Smooth muscle cell (in vitro differentiated cells): ENCODE data around the gene ATE1. TPM values are rescaled to one million over a fixed set of nuclear protein-coding genes. Genes with fewer than 3 reads are reported as not detected.

Experiments
- DNase-seq: peaks from one replicate; lab custom pipeline; 2025; ENCODE audit not compliant: unreplicated experiment; lab: John Stamatoyannopoulos, UW
- H2AFZ ChIP-seq: fragments of 200-600 bp; sonication (generic); 2 replicates; pipeline ENCODE4 v1.6.0; 2016; ENCODE audit warnings: antibody characterized with exemption, low read depth, mild to moderate bottlenecking
- H3F3A ChIP-seq: fragments of 200-600 bp; sonication (generic); 2 replicates; pipeline ENCODE4 v1.6.0; 2017; ENCODE audit warnings: antibody characterized with exemption, low read depth
- H3K27ac ChIP-seq: fragments of 200-600 bp; sonication (generic); 2 replicates; pipeline ENCODE4 v1.5.1; 2016; ENCODE audit warnings: low read depth, mild to moderate bottlenecking
- H3K27me3 ChIP-seq: fragments of 200-600 bp; sonication (generic); 2 replicates; pipeline ENCODE4 v1.6.1; 2016; ENCODE audit warnings: low read depth, mild to moderate bottlenecking
- H3K36me3 ChIP-seq: fragments of 200-600 bp; sonication (generic); 2 replicates; pipeline ENCODE4 v1.5.1; 2016; ENCODE audit warnings: low read depth
- H3K4me1 ChIP-seq: fragments of 200-600 bp; sonication (generic); 2 replicates; pipeline ENCODE4 v1.5.1; 2016; ENCODE audit warnings: low read depth
- H3K4me2 ChIP-seq: fragments of 200-600 bp; sonication (generic); 2 replicates; pipeline ENCODE4 v1.6.0; 2016; ENCODE audit warnings: mild to moderate bottlenecking
- H3K4me3 ChIP-seq: fragments of 200-600 bp; sonication (generic); 2 replicates; pipeline ENCODE4 v1.5.1; 2016; ENCODE audit warnings: mild to moderate bottlenecking
- H3K79me2 ChIP-seq: fragments of 200-600 bp; sonication (generic); 2 replicates; pipeline ENCODE4 v1.6.0; 2016; ENCODE audit warnings: low read depth, mild to moderate bottlenecking
- H3K9ac ChIP-seq: fragments of 200-600 bp; sonication (generic); 2 replicates; pipeline ENCODE4 v1.6.0; 2016; ENCODE audit warnings: low read depth
- H3K9me3 ChIP-seq: fragments of 200-600 bp; sonication (generic); replicated peaks from 2 replicates; pipeline ENCODE4 v1.5.1; 2016; ENCODE audit warnings: low read depth
- H4K20me1 ChIP-seq: fragments of 200-600 bp; sonication (generic); 2 replicates; pipeline ENCODE4 v1.6.0; 2016; ENCODE audit warnings: low read depth
- WGBS: methylation state at CpG from one replicate; pipeline ENCODE4 v1.1.7; 2016; ENCODE audit warnings: low lambda C conversion rate; 5-methylcytosine and 5-hydroxymethylcytosine counted together
- polyA plus RNA-seq: library from polyadenylated mRNA; unstranded; fragments of >200 nt; fragmentation: Nextera tagmentation; extraction: Ambion mirVana; gene quantifications from 2 replicates; pipeline ENCODE4 v1.2.1, GENCODE V29; 2016
- total RNA-seq: library from RNA; depleted of rRNA; stranded (reverse); fragments of >200 nt; gene quantifications from 2 replicates; pipeline ENCODE4 v1.2.3, GENCODE V29; 2014
- TF ChIP-seq, protein P1 (sequence below): fragments of 200-600 bp; sonication (generic); IDR thresholded peaks from 2 replicates; pipeline ENCODE4 v1.5.1; 2017; ENCODE audit warnings: borderline replicate concordance, mild to moderate bottlenecking, antibody characterized with exemption; ENCODE audit not compliant: insufficient read depth, poor library complexity, severe bottlenecking

The ATE1 gene
- total and polyA plus RNA-seq, 2 experiments from 2014 or later = 9.1 to 20.7 TPM

DNA sequence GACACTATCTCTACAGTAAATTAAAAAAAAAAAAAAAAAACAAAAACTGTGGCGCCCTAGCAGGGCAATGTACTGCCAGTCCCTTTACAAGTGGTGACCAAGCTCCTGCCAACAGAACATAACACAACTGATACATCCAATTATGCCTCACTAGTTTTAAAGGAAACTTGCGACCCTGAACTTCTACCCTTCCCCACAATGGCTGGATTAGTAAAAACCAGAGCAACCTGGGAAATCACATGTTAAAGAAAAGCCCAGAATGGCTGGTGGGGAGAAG, 16.5 kb downstream of the ATE1 start:
- no peaks in the 10 kb centered on the region for H3K4me1 ChIP-seq
- no peak for DNase-seq
- no peak overlapping the region for H2AFZ ChIP-seq
- TF ChIP-seq, protein P1, sequence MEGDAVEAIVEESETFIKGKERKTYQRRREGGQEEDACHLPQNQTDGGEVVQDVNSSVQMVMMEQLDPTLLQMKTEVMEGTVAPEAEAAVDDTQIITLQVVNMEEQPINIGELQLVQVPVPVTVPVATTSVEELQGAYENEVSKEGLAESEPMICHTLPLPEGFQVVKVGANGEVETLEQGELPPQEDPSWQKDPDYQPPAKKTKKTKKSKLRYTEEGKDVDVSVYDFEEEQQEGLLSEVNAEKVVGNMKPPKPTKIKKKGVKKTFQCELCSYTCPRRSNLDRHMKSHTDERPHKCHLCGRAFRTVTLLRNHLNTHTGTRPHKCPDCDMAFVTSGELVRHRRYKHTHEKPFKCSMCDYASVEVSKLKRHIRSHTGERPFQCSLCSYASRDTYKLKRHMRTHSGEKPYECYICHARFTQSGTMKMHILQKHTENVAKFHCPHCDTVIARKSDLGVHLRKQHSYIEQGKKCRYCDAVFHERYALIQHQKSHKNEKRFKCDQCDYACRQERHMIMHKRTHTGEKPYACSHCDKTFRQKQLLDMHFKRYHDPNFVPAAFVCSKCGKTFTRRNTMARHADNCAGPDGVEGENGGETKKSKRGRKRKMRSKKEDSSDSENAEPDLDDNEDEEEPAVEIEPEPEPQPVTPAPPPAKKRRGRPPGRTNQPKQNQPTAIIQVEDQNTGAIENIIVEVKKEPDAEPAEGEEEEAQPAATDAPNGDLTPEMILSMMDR = no peak
- no peaks in the 10 kb centered on the region for H4K20me1 ChIP-seq
- H3F3A ChIP-seq = peaks cover 4% of the 10 kb centered on the region
- H3K4me3 ChIP-seq = no peak overlapping the region
- no peak overlapping the region for H3K9ac ChIP-seq
- WGBS = 100% methylated on average over 2 of the region's 2 CpGs
- H3K27ac ChIP-seq = peak overlapping the region; percentile 56
- H3K9me3 ChIP-seq = no peaks in the 10 kb centered on the region
- H3K27me3 ChIP-seq = no peaks in the 10 kb centered on the region
- no peak overlapping the region for H3K4me2 ChIP-seq
- H3K36me3 ChIP-seq = no peaks in the 10 kb centered on the region
- peaks cover 20% of the 10 kb centered on the region for H3K79me2 ChIP-seq

DNA sequence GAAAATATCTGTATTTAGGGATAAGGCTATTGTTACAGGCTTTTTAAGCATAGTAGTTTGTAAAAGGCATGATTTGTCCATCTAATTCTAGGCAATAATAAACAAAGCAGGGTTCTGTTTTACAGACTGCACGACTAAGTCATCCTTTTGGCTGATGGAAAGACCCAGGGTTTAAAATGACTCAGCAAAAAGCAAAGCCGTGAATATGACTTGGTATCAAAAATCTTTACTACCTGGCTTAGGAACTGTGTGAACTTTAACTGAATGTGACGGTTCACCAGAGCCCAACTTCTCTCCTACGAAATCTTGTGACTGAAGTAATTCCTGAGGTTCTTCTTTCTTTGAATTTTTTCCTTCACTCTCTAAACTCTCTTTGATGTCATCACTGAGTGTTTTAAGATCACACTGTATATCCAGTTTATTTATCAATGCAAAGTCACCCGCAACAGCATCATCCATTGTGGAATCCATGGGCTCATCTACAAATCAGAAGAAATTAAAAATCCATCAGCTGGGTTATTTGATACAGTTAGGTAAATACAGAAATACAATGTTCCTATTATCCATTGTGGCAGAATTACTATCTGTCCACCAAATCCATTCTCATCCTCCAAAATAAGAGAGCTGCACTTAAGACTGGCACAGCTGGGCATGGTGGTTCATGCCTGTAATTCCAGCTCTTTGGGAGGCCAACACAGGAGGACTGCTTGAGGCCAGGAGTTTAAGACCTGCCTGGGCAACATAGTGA, 17.0 kb downstream of the ATE1 start:
- Histone ChIP-seq H3K79me2 (peaks cover 20% of the 10 kb centered on the region), H3K27ac (peak overlapping the region; percentile 56), H3K9me3 (no peaks in the 10 kb centered on the region), H3K27me3 (no peaks in the 10 kb centered on the region), H4K20me1 (no peaks in the 10 kb centered on the region), H2AFZ (no peak overlapping the region), H3F3A (peaks cover 4% of the 10 kb centered on the region), H3K9ac (no peak overlapping the region), H3K4me2 (peak overlapping the region; percentile 36), H3K36me3 (no peaks in the 10 kb centered on the region), H3K4me1 (no peaks in the 10 kb centered on the region), H3K4me3 (no peak overlapping the region)
- whole genome bisulfite sequencing = 17% methylated on average over 5 of the region's 5 CpGs
- TF ChIP-seq, protein P1 = no peak
- no peak for DNase-seq

DNA sequence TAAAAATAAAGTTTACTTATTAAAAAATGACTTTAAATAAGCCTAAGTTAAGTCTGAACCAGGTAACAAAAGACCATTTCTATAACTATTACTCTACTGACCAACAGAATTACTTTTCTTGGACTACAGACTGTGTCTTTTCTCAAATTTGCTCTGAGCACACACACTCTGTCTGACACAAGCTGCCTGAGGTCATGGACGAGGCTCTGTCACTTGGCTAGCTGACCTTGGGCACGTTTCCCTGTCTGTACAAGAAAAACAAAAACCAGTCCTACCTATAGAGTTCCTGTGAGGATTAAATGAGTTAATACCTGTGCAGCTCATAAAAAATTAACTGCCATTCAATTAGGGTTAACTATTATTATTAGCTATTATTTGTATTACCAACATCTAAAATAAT, 22.9 kb downstream of the ATE1 start:
- no peak for DNase-seq
- Histone ChIP-seq H3K79me2 (peaks cover 19% of the 10 kb centered on the region), H3K4me1 (no peaks in the 10 kb centered on the region), H4K20me1 (no peaks in the 10 kb centered on the region), H3K9ac (no peak overlapping the region), H3K4me3 (no peak overlapping the region), H3F3A (peaks cover 4% of the 10 kb centered on the region), H3K4me2 (no peak overlapping the region), H3K36me3 (no peaks in the 10 kb centered on the region), H3K27ac (no peak overlapping the region), H2AFZ (no peak overlapping the region), H3K9me3 (no peaks in the 10 kb centered on the region), H3K27me3 (no peaks in the 10 kb centered on the region)
- 75% methylated on average over 2 of the region's 2 CpGs for WGBS
- TF ChIP-seq, protein P1 = no peak

DNA sequence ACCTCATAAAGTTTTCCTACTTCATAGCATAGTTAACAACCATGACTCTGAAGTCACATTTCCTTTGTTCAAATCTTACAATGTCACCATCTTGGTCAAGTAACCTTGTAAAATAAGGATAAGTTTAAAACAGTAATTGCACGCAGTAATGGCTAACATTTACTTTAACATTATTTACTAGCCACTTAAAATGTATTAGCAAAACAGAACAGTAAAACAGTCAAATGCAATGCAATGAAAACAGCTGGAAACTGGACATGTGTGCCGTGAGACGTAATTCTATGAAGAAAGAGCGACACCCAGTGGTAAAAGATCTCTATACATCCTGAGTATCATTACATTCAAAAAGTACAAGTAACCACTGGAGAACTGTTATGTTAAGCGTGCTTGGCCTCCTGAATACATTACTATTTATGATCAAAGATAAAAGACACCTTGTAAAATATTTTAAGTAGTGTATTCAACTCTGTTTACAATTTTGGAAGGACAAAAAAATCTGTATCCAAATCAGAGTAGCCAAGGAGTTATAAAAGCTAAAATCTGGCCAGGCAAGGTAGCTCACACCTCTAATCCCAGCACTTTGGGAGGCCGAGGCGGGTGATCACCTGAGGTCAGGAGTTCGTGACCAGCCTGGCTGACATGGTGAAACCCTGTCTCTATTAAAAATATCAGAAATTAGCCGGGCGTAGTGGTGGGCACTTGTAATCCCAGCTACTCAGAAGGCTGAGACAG, 27.2 kb downstream of the ATE1 start:
- DNase-seq = no peak
- Histone ChIP-seq H3K4me2 (peak overlapping the region; percentile 38), H3K9me3 (no peaks in the 10 kb centered on the region), H3K79me2 (peaks cover 8% of the 10 kb centered on the region), H3K27me3 (no peaks in the 10 kb centered on the region), H4K20me1 (no peaks in the 10 kb centered on the region), H3K27ac (no peak overlapping the region), H3F3A (peaks cover 4% of the 10 kb centered on the region), H3K4me3 (no peak overlapping the region), H3K9ac (no peak overlapping the region), H3K4me1 (no peaks in the 10 kb centered on the region), H2AFZ (no peak overlapping the region), H3K36me3 (no peaks in the 10 kb centered on the region)
- 46% methylated on average over 10 of the region's 10 CpGs for WGBS
- TF ChIP-seq, protein P1 = peak; percentile 74
